Ramos (cell line): ENCODE measurements around the gene EHD3.

ENCODE experiments used
- in situ Hi-C: fragments of 300-500 bp; cut with MboI; formaldehyde crosslinking; loops from one replicate; pipeline ENCODE4 v1.14.3; 2022; ENCODE audit warnings: low sequenced_read_pairs; ENCODE audit not compliant: unreplicated experiment

EHD3 gene

GRCh38 chr2:31233741-31234682 lies at the start of gene EHD3:
Gene EHD3 (plus strand): TSS chr2:31234152. CDS start chr2:31234622, 470 bp downstream.
- in situ Hi-C loops, result no loop called here

DNA sequence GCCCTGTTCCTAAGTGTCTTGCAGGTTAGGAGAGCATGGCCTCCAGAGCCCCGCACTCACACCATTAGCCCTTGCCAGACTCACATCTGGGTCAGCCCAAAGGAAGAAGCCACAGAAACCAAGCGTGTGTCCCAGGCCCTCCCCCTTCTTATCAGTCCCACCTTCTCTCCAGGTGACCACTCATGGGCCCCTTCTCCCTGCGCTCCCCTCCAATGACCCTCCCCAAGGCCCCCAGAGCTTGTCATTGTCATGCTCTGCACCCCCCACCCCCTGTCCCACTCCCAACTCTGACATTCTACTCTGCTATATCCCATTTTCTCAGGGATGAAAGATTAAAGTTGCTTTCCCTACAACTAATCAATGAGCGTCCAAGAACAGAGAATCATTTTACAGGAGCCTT lies 46.8 kb upstream of the EHD3 start:
- in situ Hi-C loops, result no loop called here

- in situ Hi-C loops, result no loop called here
Observed at GRCh38 chr2:31188131-31188530, 45.8 kb upstream of the EHD3 start.

GRCh38 chr2:31189141-31189540 lies 44.8 kb upstream of the EHD3 start:
- in situ Hi-C loops, result no loop called here

- in situ Hi-C loops, result no loop called here
Observed at GRCh38 chr2:31190188-31190587, 43.8 kb upstream of the EHD3 start.

- in situ Hi-C loops, result no loop called here
Observed at GRCh38 chr2:31191931-31192330, 42.0 kb upstream of the EHD3 start.

DNA sequence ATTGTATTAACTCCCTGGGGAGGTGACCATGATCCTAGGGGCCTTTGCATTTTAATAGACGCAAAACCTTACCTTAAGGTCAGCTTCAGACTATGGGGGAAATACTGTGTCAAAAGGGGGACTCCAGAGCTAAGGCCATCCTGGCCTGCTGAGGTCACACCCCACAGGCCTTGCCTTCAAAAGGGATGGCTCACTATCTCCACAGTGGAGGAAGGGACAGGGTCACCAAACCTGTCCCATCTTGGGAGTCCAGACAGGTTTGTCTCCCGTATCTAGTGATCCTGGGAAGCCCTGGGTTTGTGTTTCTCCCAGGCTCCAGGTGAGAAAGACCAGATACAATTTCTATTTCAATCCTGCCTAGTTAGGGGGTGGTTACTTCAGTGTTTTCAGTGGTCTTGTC lies 41.6 kb upstream of the EHD3 start:
- in situ Hi-C loops, result no loop called here

DNA sequence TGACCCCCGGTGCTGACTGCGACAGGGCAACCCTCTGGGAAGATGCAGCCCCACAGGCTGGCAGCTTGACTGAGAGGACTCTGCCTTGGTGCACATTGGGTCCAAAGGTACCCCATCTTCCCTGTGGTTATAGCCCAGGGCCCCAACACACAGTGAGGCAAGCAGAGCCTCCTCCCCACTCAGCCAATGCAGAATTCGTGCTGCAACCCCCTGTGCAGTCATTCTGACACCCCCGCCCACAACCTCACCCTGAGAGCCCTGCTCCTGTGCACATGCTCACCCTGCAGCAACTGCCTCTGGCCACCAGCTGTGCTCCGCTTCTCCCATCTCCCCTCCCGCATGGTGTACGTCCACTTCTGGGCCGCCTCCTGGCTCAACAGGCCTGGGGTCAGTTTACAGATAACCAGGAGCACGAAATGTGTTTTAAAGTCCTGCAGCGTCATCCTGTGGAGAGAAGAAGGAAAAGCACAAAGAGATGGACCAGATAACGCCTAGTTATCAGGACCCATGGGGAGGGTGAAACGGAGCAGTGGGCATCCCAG lies 41.0 kb upstream of the EHD3 start:
- in situ Hi-C loops, result no loop called here

DNA sequence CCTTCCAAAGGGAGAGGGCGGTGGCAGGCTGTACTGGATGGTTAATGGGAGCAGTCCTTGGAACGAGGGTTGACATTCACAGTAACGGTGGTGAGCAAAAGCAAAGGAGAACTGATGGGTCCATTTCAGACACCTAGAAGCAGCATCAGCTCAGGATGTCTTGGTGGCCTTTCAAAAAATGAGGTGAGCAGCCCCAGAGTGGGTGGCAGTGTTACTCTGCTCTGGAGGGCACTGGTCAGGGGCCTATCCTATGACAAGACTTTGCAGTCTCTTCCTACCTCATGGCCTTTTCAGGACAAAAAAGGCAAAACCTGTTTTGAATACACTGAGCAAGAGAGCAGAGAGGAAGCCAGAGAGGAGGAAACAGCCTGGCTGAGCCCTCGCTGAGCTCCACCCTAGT lies 40.1 kb upstream of the EHD3 start:
- in situ Hi-C loops, result no loop called here

DNA sequence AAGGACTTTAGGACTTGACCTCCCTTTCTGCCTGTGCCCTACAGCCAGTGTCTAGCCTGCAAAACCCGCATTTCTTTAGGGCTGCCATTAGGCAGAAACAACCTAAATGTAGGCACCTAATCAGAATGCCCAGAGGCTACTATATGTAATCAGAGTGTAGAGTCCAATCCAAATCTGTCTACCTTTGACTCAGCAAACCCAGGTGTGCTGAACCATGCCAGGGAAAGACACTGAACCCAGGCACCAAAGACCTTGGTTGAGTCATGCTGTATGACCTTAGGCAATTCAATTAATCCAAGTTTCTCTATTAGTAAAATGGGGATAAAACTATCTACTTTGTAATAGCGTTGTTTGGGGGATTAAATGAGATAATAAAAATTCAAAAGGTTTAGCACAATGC lies 37.3 kb upstream of the EHD3 start:
- in situ Hi-C loops, result no loop called here

DNA sequence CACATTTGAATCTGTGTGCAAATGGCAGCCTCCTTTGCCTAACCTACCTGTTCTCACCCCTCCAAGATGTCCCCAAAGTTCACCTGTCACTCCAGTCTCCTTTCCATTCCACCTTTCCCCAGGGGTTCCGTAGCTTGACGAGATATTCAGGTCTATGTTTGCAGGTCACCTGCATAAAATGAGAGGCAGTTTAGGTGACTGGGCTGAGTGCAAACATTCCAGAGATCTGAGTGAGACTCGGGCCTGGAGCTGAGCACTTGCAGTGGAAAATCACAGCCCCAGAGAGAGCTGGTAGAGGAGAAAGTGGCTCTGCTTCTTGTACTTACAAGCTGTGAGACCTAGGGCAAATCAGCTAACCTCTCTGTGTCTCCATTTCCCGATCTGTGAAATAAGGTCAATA lies 36.8 kb upstream of the EHD3 start:
- in situ Hi-C loops, result no loop called here

- in situ Hi-C loops, result no loop called here
Observed at GRCh38 chr2:31197669-31198068, 36.3 kb upstream of the EHD3 start.

- in situ Hi-C loops, result no loop called here
Observed at GRCh38 chr2:31199206-31199605, 34.7 kb upstream of the EHD3 start.

DNA sequence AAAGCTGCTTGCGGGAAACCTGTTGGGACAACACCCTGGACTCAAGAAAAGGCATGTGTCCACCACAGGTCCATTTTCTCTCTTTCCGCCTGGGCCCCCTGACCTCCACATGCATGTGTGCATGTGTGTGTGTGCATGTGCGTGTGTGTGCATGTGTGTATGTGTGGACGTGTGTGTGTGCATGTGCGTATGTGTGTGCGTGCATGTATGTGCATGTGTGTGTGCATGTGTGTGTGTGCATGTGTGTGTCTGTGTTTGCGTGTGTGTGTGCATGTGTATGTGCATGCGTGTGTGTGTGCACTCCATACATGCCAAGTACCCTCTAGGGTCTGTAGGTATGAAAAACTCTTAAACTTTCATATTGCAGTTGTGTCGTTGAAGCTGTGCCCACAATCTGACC lies 33.0 kb upstream of the EHD3 start:
- in situ Hi-C loops, result no loop called here

DNA sequence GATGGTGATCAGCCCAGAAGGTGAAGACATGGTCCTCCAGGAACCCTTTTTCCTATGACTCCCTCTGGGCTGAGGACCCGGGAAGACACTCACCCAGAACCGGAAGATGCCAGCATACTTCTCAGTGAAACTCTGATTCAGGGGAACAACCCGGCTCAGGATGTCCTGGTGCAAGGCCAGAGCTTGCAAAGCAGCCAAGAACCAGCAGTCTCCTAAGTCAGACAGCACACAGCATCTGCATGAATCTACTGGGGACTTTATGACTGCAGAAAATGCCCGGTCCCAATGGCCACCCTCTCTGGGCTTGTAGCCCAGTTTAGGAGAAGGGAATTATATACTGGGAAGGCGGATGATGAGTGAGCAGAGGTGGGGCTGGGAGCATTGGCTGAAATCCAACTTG lies 31.9 kb upstream of the EHD3 start:
- in situ Hi-C loops, result no loop called here

GRCh38 chr2:31202833-31203232 lies 31.1 kb upstream of the EHD3 start:
- in situ Hi-C loops, result no loop called here

GRCh38 chr2:31203916-31204315 lies 30.0 kb upstream of the EHD3 start:
- in situ Hi-C loops, result no loop called here

DNA sequence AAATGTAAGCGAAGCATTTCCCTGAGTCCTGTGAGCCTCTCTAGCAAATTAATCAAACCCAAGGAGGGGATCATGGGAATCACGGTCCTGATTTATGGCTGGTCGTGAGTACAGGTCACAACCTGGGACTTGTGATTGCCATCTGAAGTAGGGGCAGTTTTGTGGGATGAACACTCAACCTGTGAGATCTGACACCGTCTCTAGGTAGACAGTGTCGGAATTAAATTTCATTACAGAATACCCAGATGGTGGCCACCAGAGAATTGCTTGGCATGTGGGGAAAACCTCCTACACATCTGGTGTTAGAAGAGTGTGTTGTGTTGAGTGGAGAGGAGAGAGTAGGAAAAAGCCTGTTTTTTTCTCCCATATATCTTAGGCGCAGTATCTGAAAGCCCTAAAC lies 29.2 kb upstream of the EHD3 start:
- in situ Hi-C loops, result no loop called here

DNA sequence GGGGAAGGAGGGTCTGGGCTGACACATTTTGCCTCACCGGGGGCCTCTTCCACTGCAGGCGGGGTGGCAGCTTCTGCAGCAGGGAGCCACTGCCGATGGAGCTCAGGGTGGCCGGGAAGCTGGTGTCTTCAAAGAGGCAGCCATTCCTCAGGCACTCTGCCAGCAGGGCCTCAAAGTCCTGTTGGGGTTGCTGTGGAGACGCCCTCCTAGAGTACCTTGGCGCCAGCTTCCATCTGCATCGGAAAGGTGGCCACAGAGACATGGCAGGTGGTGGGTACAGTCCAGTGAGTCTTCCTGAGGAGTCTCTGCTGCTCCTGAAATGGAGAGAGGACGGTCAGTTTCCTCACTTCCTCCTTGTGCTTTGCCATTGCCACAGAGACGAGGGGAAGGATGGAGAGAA lies 28.8 kb upstream of the EHD3 start:
- in situ Hi-C loops, result no loop called here

DNA sequence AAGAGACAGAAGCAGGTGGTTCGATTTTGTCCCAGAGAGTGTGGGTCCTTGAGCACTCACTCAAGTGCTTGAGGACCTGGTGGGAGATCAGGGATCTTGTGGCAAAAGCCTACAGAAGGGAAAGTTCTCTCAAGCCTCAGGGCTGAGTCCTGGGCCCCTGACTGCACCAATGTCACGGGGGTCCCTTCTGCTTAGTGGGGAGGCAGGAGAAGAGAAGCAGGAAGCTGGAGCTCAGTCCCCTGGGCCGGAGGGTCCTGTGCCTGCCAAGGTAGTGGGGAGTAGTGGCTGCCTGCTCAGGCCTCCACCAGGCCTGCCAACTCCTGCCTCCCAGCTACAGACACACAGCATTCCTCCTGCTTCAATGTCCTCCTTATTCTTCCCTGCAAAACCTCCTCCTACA lies 28.3 kb upstream of the EHD3 start:
- in situ Hi-C loops, result no loop called here

DNA sequence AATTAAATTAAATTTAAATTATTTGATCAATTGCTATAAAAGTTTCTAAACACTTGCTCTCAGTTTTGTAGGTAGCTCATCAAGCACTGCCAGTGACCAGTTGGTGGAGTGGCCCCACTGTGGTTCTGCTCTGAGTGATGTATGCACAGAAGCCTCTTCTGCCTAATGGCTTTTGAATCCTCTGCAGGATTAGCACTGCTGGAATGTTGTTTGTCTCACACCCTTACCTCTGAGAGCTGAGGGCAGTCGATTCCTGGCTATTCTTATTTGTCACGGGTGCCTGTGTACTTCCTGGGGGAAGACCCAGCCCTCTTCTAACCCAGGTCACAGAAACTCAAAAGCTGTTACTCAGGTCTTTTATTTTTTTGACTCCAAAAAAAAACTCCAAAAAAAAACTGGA lies 26.2 kb upstream of the EHD3 start:
- in situ Hi-C loops, result no loop called here

DNA sequence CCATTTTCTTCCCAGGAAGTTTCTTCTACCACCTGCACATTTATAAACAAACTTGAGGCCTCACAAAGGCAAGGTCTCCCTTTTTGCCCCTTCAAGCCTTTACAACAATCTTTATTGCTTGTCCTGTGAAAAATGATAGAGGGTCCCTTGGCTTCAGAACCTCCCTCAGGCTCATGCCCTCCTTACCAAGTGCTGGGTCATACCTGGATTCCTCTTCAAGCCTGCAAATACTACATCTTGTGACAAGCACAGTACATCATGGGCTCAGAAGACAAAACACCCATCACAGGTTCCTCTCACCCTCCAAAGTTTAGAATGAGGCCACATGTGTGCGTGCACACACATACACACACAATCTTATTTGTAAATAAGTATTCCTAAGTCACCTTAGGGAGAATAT lies 25.7 kb upstream of the EHD3 start:
- in situ Hi-C loops, result no loop called here
